ENCODE results near the gene BCAN. TPM values are rescaled to one million over a fixed set of nuclear protein-coding genes. Genes with fewer than 3 reads are reported as not detected.

BCAN gene
- total RNA-seq, 2 experiments from 2014 or later: not detected

DNA sequence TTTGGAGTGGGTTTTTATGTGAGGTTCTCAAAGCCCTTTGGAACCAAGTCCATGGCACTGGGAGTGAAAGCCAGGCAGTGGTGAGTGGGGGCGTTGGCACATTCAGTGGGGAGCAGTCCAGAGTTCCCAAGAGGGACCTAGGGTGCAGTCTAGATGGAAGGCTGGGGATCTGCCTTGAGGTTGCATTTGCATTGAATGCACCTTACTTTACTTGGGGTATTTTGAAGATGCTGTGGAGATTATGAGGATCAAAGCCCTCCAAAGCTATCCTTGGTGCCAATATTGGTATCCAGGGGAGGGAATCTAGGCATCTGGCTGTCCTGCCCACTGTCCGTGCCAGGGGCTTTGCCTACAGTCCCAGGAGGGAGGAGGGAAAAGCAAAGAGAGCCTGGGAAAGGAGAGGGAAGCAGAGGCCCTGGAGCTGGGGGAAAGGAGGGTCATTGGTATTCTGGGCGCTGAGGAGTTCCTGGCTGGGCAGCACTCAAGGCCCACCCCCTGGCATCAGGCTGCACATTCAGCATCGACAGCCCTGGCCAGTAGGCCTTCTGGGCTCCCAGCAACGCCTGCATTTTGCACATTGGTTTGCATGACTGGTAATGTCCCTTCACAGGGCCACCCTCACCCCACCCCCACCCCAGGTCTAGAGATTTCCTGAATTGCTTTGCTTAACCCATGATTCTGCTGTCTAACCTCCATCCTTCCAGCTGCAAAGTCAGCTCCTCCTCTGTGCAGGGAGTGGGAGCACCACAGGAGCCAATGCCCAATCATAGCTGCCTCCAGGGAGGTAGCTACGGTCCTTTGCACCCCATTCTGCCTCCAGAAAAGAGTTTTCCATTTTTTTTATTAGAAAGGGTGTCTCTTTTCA lies 843 bp upstream of the BCAN start:
- ATAC-seq (ENCODE audit: poor library complexity) (no peak), DNase-seq (no peak)
- Mint-ChIP-seq H3K27me3 (peaks cover 88% of the 10 kb centered on the region), H3K4me1 (ENCODE audit: low read depth) (peaks cover 28% of the 10 kb centered on the region), H3K27ac (no peak overlapping the region), H3K9me3 (no peaks in the 10 kb centered on the region), H3K4me3 (peak overlapping the region; percentile 11), H3K36me3 (ENCODE audit: low read depth) (no peaks in the 10 kb centered on the region)
- Histone ChIP-seq H3K27ac (ENCODE audit: low read depth in 1 of 2, low read length in 2 of 2) (no peak overlapping the region), H3K4me3 (ENCODE audit: low read length) (peak overlapping the region; percentile 19), H3K9me3 (ENCODE audit: control insufficient read depth in 1 of 2, insufficient read depth in 1 of 2, low read length in 2 of 2) (peaks cover 0 to 12% of the 10 kb centered on the region in 2 experiments), H3K36me3 (ENCODE audit: insufficient read depth, low read length) (no peaks in the 10 kb centered on the region), H3K4me1 (ENCODE audit: insufficient read depth, low read length) (peaks cover 29% of the 10 kb centered on the region), H3K27me3 (ENCODE audit: control insufficient read depth in 1 of 2, insufficient read depth in 2 of 2, low read length in 2 of 2) (peaks cover 76 to 84% of the 10 kb centered on the region in 2 experiments)
- TF ChIP-seq, protein P1, sequence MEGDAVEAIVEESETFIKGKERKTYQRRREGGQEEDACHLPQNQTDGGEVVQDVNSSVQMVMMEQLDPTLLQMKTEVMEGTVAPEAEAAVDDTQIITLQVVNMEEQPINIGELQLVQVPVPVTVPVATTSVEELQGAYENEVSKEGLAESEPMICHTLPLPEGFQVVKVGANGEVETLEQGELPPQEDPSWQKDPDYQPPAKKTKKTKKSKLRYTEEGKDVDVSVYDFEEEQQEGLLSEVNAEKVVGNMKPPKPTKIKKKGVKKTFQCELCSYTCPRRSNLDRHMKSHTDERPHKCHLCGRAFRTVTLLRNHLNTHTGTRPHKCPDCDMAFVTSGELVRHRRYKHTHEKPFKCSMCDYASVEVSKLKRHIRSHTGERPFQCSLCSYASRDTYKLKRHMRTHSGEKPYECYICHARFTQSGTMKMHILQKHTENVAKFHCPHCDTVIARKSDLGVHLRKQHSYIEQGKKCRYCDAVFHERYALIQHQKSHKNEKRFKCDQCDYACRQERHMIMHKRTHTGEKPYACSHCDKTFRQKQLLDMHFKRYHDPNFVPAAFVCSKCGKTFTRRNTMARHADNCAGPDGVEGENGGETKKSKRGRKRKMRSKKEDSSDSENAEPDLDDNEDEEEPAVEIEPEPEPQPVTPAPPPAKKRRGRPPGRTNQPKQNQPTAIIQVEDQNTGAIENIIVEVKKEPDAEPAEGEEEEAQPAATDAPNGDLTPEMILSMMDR (IDR thresholded peaks at IDR 0.05): no peak
- POLR2A ChIA-PET: interaction anchor here (0.7 to 1.0 kb wide), 2 partner anchors 17 to 302 kb away, joined by 3 read pairs; no protein-coding TSS in a partner anchor
- intact Hi-C loops (cut with DNase I, micrococcal nuclease): no loop called here
- CTCF ChIA-PET: interaction anchor here (0.7 to 1.1 kb wide), 3 partner anchors 14 to 85 kb away, joined by 3 read pairs; no protein-coding TSS in a partner anchor

DNA sequence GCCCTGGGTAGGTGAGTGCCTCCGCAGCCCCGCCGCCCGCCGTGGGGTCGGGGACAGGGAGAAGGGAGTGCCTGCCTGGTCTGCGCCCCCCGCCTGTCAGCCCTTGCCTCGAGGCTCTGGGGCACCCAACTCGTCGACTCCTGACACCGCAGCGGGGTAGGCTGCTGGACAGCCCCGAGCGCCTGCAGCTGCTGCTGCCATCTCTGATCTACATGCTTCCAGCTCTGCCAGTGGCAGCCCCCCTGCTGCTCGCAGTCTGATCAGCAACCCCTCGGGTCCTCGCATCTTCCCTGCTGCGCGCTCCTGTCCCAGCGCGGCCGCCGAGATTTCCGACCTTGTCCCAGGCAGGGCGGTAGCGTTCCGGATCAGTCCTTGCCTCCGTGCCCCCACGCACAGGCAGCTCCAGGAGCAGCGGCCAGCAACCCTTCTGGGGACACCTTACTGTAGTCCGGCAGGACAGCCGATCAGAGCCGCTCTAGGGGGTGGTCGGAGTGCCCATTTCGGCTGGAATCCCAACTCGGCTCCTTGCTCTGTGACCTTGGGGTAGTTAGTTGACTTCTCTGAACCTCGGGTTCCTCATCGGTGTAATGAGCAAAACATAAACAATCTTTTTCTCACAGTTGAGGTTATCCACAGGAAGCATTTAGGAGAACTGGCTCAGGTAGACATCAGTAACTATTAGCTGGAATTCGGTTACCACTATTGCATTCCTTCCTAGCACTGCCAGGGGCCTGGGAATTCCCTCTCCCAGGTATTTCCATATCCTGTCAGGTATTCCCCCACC lies 540 bp downstream of the BCAN start:
- H3K27ac Mint-ChIP-seq: no peak overlapping the region
- no peak for ATAC-seq (ENCODE audit: poor library complexity)
- Histone ChIP-seq H3K27me3 (ENCODE audit: control insufficient read depth in 1 of 2, insufficient read depth in 2 of 2, low read length in 2 of 2) (peaks cover 83 to 93% of the 10 kb centered on the region in 2 experiments), H3K36me3 (ENCODE audit: insufficient read depth, low read length) (no peaks in the 10 kb centered on the region), H3K4me1 (ENCODE audit: insufficient read depth, low read length) (peaks cover 29% of the 10 kb centered on the region), H3K9me3 (ENCODE audit: control insufficient read depth in 1 of 2, insufficient read depth in 1 of 2, low read length in 2 of 2) (peaks cover 0 to 19% of the 10 kb centered on the region in 2 experiments), H3K4me3 (ENCODE audit: low read length) (peak overlapping the region; percentile 7), H3K27ac (ENCODE audit: low read depth in 1 of 2, low read length in 2 of 2) (no peak overlapping the region)
- peaks cover 86% of the 10 kb centered on the region for H3K27me3 Mint-ChIP-seq
- no peak for DNase-seq
- CTCF ChIA-PET: interaction anchor here (1.7 kb wide), 1 partner anchor 17 kb away, joined by 4 read pairs; no protein-coding TSS in a partner anchor
- H3K9me3 Mint-ChIP-seq: no peaks in the 10 kb centered on the region
- TF ChIP-seq, protein P1 (IDR thresholded peaks at IDR 0.05): no peak
- H3K36me3 Mint-ChIP-seq (ENCODE audit: low read depth): no peaks in the 10 kb centered on the region
- intact Hi-C loops (cut with DNase I, micrococcal nuclease): no loop called here
- H3K4me1 Mint-ChIP-seq (ENCODE audit: low read depth): peaks cover 28% of the 10 kb centered on the region
- POLR2A ChIA-PET: interaction anchor here (0.6 to 1.0 kb wide), 2 partner anchors 19 to 43 kb away, joined by 3 read pairs; no protein-coding TSS in a partner anchor
- peak overlapping the region; percentile 56 for H3K4me3 Mint-ChIP-seq

DNA sequence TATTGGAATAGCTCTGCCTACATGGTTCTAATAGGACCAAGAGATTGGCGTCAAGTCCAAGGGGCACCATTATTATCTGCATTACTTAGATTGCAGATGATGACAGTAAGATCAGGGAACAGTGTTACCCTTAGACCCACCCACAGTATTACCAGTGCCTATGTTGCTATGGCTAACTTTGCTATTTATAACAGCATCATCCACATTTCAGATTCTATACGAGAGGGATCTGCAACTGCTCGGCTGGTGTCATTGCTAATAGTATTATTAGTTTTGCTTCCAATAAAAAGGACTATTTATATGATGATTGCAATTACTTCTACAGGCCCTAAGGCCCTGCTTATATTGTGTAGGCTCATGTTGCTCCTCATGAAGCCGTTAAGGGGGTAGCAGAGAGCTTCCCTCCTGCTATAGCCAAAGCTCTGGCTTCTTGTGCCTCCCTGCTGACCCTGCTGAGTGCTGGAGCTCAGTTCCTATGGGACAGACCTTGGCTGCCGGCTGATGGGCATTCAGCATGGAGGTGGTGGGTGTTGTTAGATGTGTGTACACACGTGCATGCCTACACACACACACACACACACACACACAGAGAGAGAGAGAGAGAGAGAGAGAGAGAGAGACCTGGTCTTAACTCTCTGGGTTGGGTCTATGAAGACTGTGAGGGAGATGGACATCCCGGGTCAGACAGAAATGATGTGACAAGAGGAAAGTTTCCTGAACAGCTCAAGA lies 1.3 kb downstream of the BCAN start:
- Mint-ChIP-seq H3K4me3 (peak overlapping the region; percentile 56), H3K27ac (no peak overlapping the region), H3K4me1 (ENCODE audit: low read depth) (peaks cover 28% of the 10 kb centered on the region), H3K27me3 (peaks cover 88% of the 10 kb centered on the region), H3K9me3 (no peaks in the 10 kb centered on the region), H3K36me3 (ENCODE audit: low read depth) (no peaks in the 10 kb centered on the region)
- CTCF ChIA-PET: interaction anchor here (1.1 to 1.7 kb wide), 2 partner anchors 16 kb away, joined by 4 to 8 read pairs; no protein-coding TSS in a partner anchor
- POLR2A ChIA-PET: interaction anchor here (0.6 to 1.0 kb wide), 2 partner anchors 19 to 42 kb away, joined by 3 read pairs; no protein-coding TSS in a partner anchor
- ATAC-seq (ENCODE audit: poor library complexity): no peak
- Histone ChIP-seq H3K27me3 (ENCODE audit: control insufficient read depth in 1 of 2, insufficient read depth in 2 of 2, low read length in 2 of 2) (peaks cover 79 to 93% of the 10 kb centered on the region in 2 experiments), H3K4me1 (ENCODE audit: insufficient read depth, low read length) (peaks cover 29% of the 10 kb centered on the region), H3K36me3 (ENCODE audit: insufficient read depth, low read length) (no peaks in the 10 kb centered on the region), H3K27ac (ENCODE audit: low read depth in 1 of 2, low read length in 2 of 2) (no peak overlapping the region), H3K9me3 (ENCODE audit: control insufficient read depth in 1 of 2, insufficient read depth in 1 of 2, low read length in 2 of 2) (peaks cover 0 to 20% of the 10 kb centered on the region in 2 experiments), H3K4me3 (ENCODE audit: low read length) (no peak overlapping the region)
- no peak for DNase-seq
- intact Hi-C loops (cut with DNase I, micrococcal nuclease): no loop called here
- TF ChIP-seq, protein P1 (IDR thresholded peaks at IDR 0.05): no peak
